Endothelial cell (in vitro differentiated cells): ENCODE data around the gene ADORA1. TPM values are rescaled to one million over a fixed set of nuclear protein-coding genes. Genes with fewer than 3 reads are reported as not detected.

Experiments used
- DNase-seq: peaks from one replicate; pipeline ENCODE4 v3.0.0; 2021; ENCODE audit warnings: low spot score
- H3K27ac Mint-ChIP-seq: one replicate; pipeline ENCODE4 v1.8.0; 2021; ENCODE audit warnings: mixed read lengths, inconsistent platforms; ENCODE audit not compliant: unreplicated experiment
- H3K27me3 Mint-ChIP-seq: one replicate; pipeline ENCODE4 v1.8.0; 2021; ENCODE audit warnings: mild to moderate bottlenecking, moderate library complexity, mixed read lengths, inconsistent platforms; ENCODE audit not compliant: unreplicated experiment
- H3K36me3 Mint-ChIP-seq: one replicate; pipeline ENCODE4 v1.8.0; 2021; ENCODE audit warnings: mild to moderate bottlenecking, low read depth, mixed read lengths, inconsistent platforms; ENCODE audit not compliant: unreplicated experiment
- H3K4me1 Mint-ChIP-seq: one replicate; pipeline ENCODE4 v1.8.0; 2021; ENCODE audit warnings: mild to moderate bottlenecking, mixed read lengths, inconsistent platforms; ENCODE audit not compliant: unreplicated experiment
- H3K4me3 Mint-ChIP-seq: one replicate; pipeline ENCODE4 v1.8.0; 2021; ENCODE audit warnings: mild to moderate bottlenecking, mixed read lengths, inconsistent platforms; ENCODE audit not compliant: unreplicated experiment
- H3K9me3 Mint-ChIP-seq: one replicate; pipeline ENCODE4 v1.8.0; 2021; ENCODE audit warnings: mixed read lengths, inconsistent platforms; ENCODE audit not compliant: unreplicated experiment
- total RNA-seq: library from RNA; stranded (reverse); fragmentation: NEBNext Ultra II Directional; extraction: Animal tissue kit (Norgen Biotek cat#: 25700); gene quantifications from one replicate; pipeline ENCODE4 v1.2.1, GENCODE V29; 2021; ENCODE audit not compliant: unreplicated experiment
- TF ChIP-seq, protein P1 (sequence below): fragments of 200-600 bp; sonication (generic); IDR thresholded peaks from one replicate; pipeline ENCODE4 v1.5.0; 2021; ENCODE audit warnings: antibody characterized with exemption; ENCODE audit not compliant: unreplicated experiment

Gene ADORA1
- total RNA-seq, 1 donor from 2014 or later: 16.3 TPM

DNA sequence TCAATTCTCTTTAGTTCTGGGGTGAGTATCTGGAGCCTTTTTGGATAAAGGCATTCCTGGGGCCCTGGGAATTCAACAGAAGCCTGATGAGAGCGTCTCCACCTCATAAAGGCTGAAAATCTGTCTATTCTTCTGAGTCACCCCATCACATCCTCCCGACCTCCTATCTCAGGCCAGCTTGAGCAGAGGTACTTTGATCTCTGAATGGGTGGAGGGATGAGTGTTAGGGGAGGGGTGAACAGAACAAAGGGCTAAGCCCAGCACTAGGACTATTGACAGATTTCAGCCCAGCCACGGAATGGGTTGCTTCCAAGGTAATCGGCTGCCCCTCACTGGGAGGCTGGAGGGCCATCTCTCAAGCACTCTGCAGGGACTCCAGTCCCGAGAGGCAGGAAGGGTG is 50.6 kb downstream of the ADORA1 start:
- Mint-ChIP-seq H3K36me3 (no peaks in the 10 kb centered on the region), H3K4me3 (no peak overlapping the region), H3K27ac (no peak overlapping the region), H3K27me3 (peaks cover 4% of the 10 kb centered on the region), H3K9me3 (no peaks in the 10 kb centered on the region), H3K4me1 (peaks cover 10% of the 10 kb centered on the region)
- TF ChIP-seq, protein P1, sequence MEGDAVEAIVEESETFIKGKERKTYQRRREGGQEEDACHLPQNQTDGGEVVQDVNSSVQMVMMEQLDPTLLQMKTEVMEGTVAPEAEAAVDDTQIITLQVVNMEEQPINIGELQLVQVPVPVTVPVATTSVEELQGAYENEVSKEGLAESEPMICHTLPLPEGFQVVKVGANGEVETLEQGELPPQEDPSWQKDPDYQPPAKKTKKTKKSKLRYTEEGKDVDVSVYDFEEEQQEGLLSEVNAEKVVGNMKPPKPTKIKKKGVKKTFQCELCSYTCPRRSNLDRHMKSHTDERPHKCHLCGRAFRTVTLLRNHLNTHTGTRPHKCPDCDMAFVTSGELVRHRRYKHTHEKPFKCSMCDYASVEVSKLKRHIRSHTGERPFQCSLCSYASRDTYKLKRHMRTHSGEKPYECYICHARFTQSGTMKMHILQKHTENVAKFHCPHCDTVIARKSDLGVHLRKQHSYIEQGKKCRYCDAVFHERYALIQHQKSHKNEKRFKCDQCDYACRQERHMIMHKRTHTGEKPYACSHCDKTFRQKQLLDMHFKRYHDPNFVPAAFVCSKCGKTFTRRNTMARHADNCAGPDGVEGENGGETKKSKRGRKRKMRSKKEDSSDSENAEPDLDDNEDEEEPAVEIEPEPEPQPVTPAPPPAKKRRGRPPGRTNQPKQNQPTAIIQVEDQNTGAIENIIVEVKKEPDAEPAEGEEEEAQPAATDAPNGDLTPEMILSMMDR: no peak
- DNase-seq: no peak

DNA sequence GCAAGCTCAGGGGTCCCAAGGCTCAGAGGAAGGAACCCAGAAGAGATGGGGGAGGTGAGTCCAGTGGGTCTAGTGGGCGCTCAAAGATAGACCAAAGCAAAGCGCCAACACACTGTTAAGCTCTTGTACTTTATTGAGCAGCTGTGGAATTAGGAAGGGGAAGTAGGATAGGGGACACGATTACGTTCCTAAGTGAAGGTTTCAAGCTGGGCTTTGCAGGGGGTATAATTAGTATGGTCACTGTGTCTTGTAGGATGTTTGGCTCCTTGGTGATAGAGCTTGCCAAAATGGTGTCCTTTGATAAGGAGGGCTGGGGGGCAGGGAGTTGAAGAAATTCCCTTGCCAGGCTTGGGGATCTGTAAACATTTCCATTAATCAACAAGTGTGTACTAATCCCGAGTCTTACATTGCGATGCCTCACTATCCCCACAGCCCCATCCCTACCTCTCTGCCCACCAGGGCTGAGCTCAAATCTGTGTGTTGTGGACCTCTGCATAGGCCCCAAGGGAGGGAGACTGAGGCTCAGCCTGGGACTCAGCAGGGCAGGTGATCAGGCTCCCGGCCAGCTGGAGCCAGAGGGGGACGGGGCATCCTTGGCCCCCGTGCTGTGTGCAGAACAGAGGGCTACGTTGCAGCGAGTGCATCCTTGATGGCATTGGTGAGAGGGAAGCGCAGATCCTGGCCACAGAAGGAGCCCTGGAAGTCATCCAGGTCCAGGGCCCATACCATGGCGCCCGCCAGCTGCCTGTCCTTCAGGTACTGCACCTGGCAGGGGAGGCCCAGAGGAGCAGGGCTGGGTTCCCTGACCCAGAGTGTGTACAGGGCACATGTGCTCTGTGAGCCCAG is 51.5 kb downstream of the ADORA1 start:
- TF ChIP-seq, protein P1: no peak
- peaks cover 5% of the 10 kb centered on the region for H3K27me3 Mint-ChIP-seq
- no peaks in the 10 kb centered on the region for H3K9me3 Mint-ChIP-seq
- H3K4me1 Mint-ChIP-seq: peaks cover 10% of the 10 kb centered on the region
- no peak overlapping the region for H3K27ac Mint-ChIP-seq
- H3K4me3 Mint-ChIP-seq: no peak overlapping the region
- H3K36me3 Mint-ChIP-seq: no peaks in the 10 kb centered on the region
- DNase-seq: no peak

DNA sequence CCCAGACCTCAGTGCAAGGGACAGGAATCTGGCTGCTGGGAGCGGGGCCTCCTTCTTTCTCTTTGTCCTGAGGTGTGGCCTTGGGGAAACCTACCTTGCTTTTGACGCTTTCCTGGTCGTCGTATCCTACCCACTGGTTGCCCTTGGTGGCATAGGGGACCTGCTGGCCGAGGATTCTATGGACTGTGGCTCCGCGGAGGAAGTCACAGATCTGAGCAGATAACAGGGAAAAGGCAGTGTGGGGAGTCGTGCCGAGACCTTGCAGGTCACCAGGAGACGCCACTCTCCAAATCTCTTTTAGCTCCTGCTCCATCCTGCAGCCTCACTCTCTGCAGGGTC is 52.1 kb downstream of the ADORA1 start:
- Mint-ChIP-seq H3K36me3 (no peaks in the 10 kb centered on the region), H3K4me1 (peaks cover 10% of the 10 kb centered on the region), H3K27ac (no peak overlapping the region), H3K4me3 (no peak overlapping the region), H3K9me3 (no peaks in the 10 kb centered on the region), H3K27me3 (peaks cover 5% of the 10 kb centered on the region)
- no peak for DNase-seq
- TF ChIP-seq, protein P1: no peak

DNA sequence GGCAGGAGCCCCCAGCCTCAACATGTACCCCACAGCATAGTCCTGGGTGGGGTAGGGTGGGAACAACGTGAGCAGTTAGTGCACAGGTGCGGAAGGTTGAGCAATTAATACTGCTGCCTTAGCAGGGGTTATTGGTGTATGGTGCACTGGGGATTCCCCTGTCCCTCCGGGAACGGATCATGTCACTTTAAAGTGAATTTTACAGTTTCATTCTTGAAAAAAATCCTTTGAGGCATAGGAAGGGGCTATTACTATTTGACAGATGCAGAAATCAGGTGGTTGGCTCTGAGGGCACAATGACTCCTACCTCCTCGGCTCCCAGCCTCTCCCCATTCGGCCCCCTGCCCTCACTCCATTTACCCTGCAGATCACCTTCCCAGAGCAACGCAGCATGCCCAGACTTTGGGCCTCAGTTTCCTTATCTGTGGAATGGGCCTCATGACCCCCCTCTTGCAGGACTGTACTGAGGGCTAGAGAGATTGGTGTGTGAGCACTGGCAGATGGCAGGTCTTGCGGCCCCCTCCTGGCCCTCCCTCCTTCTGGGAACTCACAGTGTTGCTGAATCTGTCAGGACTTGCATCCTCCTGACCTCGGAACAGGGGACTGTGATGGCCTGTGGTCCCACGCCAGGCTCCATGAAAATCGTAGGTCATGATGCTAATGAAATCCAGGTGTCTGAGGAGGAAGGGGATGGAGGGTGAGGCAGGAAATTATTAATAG is 53.2 kb downstream of the ADORA1 start:
- Mint-ChIP-seq H3K27ac (no peak overlapping the region), H3K36me3 (no peaks in the 10 kb centered on the region), H3K4me1 (peaks cover 14% of the 10 kb centered on the region), H3K9me3 (no peaks in the 10 kb centered on the region), H3K27me3 (peaks cover 6% of the 10 kb centered on the region), H3K4me3 (no peak overlapping the region)
- no peak for DNase-seq
- TF ChIP-seq, protein P1: no peak
